Smooth muscle cell (in vitro differentiated cells): Measurements from ENCODE around the gene C1orf50. TPM values are rescaled to one million over a fixed set of nuclear protein-coding genes. Genes with fewer than 3 reads are reported as not detected.
A peak's percentile ranks its signal among the peaks of the same experiment; 100 is the strongest.

ENCODE experiments used
- DNase-seq: peaks from one replicate; lab custom pipeline; 2025; ENCODE audit not compliant: unreplicated experiment; lab: John Stamatoyannopoulos, UW
- H2AFZ ChIP-seq: fragments of 200-600 bp; sonication (generic); 2 replicates; pipeline ENCODE4 v1.6.0; 2016; ENCODE audit warnings: antibody characterized with exemption, low read depth, mild to moderate bottlenecking
- H3F3A ChIP-seq: fragments of 200-600 bp; sonication (generic); 2 replicates; pipeline ENCODE4 v1.6.0; 2017; ENCODE audit warnings: antibody characterized with exemption, low read depth
- H3K27ac ChIP-seq: fragments of 200-600 bp; sonication (generic); 2 replicates; pipeline ENCODE4 v1.5.1; 2016; ENCODE audit warnings: low read depth, mild to moderate bottlenecking
- H3K27me3 ChIP-seq: fragments of 200-600 bp; sonication (generic); 2 replicates; pipeline ENCODE4 v1.6.1; 2016; ENCODE audit warnings: low read depth, mild to moderate bottlenecking
- H3K36me3 ChIP-seq: fragments of 200-600 bp; sonication (generic); 2 replicates; pipeline ENCODE4 v1.5.1; 2016; ENCODE audit warnings: low read depth
- H3K4me1 ChIP-seq: fragments of 200-600 bp; sonication (generic); 2 replicates; pipeline ENCODE4 v1.5.1; 2016; ENCODE audit warnings: low read depth
- H3K4me2 ChIP-seq: fragments of 200-600 bp; sonication (generic); 2 replicates; pipeline ENCODE4 v1.6.0; 2016; ENCODE audit warnings: mild to moderate bottlenecking
- H3K4me3 ChIP-seq: fragments of 200-600 bp; sonication (generic); 2 replicates; pipeline ENCODE4 v1.5.1; 2016; ENCODE audit warnings: mild to moderate bottlenecking
- H3K79me2 ChIP-seq: fragments of 200-600 bp; sonication (generic); 2 replicates; pipeline ENCODE4 v1.6.0; 2016; ENCODE audit warnings: low read depth, mild to moderate bottlenecking
- H3K9ac ChIP-seq: fragments of 200-600 bp; sonication (generic); 2 replicates; pipeline ENCODE4 v1.6.0; 2016; ENCODE audit warnings: low read depth
- H3K9me3 ChIP-seq: fragments of 200-600 bp; sonication (generic); replicated peaks from 2 replicates; pipeline ENCODE4 v1.5.1; 2016; ENCODE audit warnings: low read depth
- H4K20me1 ChIP-seq: fragments of 200-600 bp; sonication (generic); 2 replicates; pipeline ENCODE4 v1.6.0; 2016; ENCODE audit warnings: low read depth
- WGBS: methylation state at CpG from one replicate; pipeline ENCODE4 v1.1.7; 2016; ENCODE audit warnings: low lambda C conversion rate; 5-methylcytosine and 5-hydroxymethylcytosine counted together
- polyA plus RNA-seq: library from polyadenylated mRNA; unstranded; fragments of >200 nt; fragmentation: Nextera tagmentation; extraction: Ambion mirVana; gene quantifications from 2 replicates; pipeline ENCODE4 v1.2.1, GENCODE V29; 2016
- total RNA-seq: library from RNA; depleted of rRNA; stranded (reverse); fragments of >200 nt; gene quantifications from 2 replicates; pipeline ENCODE4 v1.2.3, GENCODE V29; 2014
- TF ChIP-seq, protein P1 (sequence below): fragments of 200-600 bp; sonication (generic); IDR thresholded peaks from 2 replicates; pipeline ENCODE4 v1.5.1; 2017; ENCODE audit warnings: borderline replicate concordance, mild to moderate bottlenecking, antibody characterized with exemption; ENCODE audit not compliant: insufficient read depth, poor library complexity, severe bottlenecking

C1orf50 gene
- total and polyA plus RNA-seq, 2 experiments from 2014 or later = 1.8 to 9.7 TPM

DNA sequence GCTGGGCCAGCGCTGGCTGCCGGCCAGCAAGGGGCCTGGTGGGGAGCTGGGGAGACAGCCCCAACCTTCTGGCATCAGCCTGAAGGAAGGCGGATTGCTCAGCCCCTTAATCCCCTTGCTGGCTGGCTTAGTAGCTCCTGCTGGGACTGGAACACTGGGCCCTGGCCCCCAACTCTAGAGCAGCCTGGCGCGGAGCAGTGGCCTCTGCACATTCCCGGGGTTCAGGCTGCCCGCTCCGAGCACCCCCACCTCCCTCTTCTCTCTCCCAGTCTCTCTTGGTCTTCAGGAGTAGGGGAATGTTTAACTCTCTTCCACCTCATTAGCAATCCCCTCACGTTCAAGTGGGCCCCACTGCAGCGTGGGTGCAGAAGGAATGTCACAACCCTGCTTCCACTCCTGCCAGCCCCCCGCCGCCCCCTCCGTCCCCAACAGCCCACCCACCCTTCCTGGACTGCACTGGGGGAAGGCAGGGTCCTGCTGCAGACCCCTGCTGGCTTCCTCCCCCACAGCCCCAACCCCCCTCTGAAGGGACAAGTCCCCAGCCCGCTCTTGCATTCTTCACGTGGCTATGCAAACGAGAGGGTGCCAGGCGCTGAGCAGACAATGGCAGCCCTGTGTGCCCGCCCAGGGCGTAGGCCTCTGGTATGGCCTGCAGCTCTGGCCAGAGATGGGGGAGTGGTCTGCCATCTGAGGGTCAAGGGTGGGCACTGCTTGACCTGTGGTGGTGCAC, 26.0 kb upstream of the C1orf50 start:
- no peak overlapping the region for H2AFZ ChIP-seq
- TF ChIP-seq, protein P1, sequence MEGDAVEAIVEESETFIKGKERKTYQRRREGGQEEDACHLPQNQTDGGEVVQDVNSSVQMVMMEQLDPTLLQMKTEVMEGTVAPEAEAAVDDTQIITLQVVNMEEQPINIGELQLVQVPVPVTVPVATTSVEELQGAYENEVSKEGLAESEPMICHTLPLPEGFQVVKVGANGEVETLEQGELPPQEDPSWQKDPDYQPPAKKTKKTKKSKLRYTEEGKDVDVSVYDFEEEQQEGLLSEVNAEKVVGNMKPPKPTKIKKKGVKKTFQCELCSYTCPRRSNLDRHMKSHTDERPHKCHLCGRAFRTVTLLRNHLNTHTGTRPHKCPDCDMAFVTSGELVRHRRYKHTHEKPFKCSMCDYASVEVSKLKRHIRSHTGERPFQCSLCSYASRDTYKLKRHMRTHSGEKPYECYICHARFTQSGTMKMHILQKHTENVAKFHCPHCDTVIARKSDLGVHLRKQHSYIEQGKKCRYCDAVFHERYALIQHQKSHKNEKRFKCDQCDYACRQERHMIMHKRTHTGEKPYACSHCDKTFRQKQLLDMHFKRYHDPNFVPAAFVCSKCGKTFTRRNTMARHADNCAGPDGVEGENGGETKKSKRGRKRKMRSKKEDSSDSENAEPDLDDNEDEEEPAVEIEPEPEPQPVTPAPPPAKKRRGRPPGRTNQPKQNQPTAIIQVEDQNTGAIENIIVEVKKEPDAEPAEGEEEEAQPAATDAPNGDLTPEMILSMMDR = no peak
- 73% methylated on average over 14 of the region's 19 CpGs for WGBS

DNA sequence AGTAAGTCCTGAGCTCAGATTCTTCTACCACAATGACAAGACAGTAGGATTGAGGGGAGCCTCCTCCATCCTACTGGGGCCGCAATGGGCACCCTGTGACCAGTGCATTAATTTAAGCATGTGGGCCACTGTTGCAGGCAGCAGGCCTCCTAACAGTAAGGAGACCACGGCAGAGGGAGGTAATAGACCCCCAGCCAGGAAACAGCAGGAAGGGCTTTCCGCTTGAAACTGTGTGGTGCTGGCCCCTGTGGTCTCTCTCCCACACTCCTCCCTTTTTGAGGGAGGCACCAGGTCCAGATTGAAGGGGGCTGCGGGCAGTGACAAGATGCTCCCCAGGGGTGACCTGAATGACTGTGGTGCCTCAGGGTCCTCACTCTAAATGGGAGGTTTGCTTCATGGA, 25.3 kb upstream of the C1orf50 start:
- Histone ChIP-seq H3K4me3 (no peak overlapping the region), H3F3A (peaks cover 28% of the 10 kb centered on the region), H3K27ac (no peak overlapping the region), H2AFZ (no peak overlapping the region), H3K4me2 (no peak overlapping the region), H3K4me1 (peaks cover 16% of the 10 kb centered on the region), H3K9ac (no peak overlapping the region), H3K9me3 (no peaks in the 10 kb centered on the region), H3K79me2 (no peaks in the 10 kb centered on the region), H4K20me1 (peaks cover 13% of the 10 kb centered on the region), H3K36me3 (no peaks in the 10 kb centered on the region), H3K27me3 (no peaks in the 10 kb centered on the region)
- TF ChIP-seq, protein P1 = no peak
- DNase-seq = no peak
- 99% methylated on average over 4 of the region's 4 CpGs for WGBS

More for the DNA sequence above, 26.0 kb upstream of the C1orf50 start:
- no peaks in the 10 kb centered on the region for H3K79me2 ChIP-seq
- H3K4me1 ChIP-seq = peaks cover 16% of the 10 kb centered on the region
- H3F3A ChIP-seq = peaks cover 25% of the 10 kb centered on the region
- no peak overlapping the region for H3K27ac ChIP-seq
- no peaks in the 10 kb centered on the region for H3K36me3 ChIP-seq
- no peak overlapping the region for H3K9ac ChIP-seq
- no peak for DNase-seq
- no peaks in the 10 kb centered on the region for H3K27me3 ChIP-seq
- no peaks in the 10 kb centered on the region for H3K9me3 ChIP-seq
- peaks cover 6% of the 10 kb centered on the region for H4K20me1 ChIP-seq
- no peak overlapping the region for H3K4me3 ChIP-seq
- peak overlapping the region; percentile 80 for H3K4me2 ChIP-seq

DNA sequence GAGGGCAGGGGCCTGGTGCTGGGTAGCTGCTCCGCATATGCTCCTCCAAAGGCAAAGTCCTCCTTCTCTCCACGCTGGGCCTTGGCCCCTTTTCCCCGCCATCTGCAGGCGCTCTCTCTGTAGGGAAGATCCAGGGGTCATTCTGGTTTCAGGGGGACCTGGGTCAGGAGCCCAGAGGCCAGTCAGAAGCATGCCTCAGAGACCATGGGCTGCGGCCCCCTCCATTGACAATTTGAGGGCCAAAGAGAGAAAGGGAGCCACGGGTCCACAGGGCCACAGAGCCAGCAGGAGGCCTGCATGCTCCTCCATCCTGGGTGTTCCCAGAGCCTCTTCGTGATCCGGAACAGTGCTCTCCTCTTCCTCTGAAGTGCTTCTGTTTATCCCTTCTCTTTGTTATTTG, 24.9 kb upstream of the C1orf50 start:
- Histone ChIP-seq H3K27ac (peak overlapping the region; percentile 28), H3F3A (peaks cover 28% of the 10 kb centered on the region), H3K4me1 (peaks cover 16% of the 10 kb centered on the region), H3K79me2 (no peaks in the 10 kb centered on the region), H2AFZ (no peak overlapping the region), H3K4me3 (no peak overlapping the region), H3K9me3 (no peaks in the 10 kb centered on the region), H3K4me2 (no peak overlapping the region), H3K9ac (no peak overlapping the region), H3K36me3 (no peaks in the 10 kb centered on the region), H3K27me3 (no peaks in the 10 kb centered on the region), H4K20me1 (peaks cover 18% of the 10 kb centered on the region)
- WGBS = 93% methylated on average over 8 of the region's 8 CpGs
- no peak for DNase-seq
- TF ChIP-seq, protein P1 = no peak
